ENCODE results near the gene BCAS1. TPM values are rescaled to one million over a fixed set of nuclear protein-coding genes. Genes with fewer than 3 reads are reported as not detected.

The BCAS1 gene
- 4.2 TPM for polyA plus RNA-seq (ENCODE audit: insufficient read length)
- long read RNA-seq, donor 1 = 0 reads
- long read RNA-seq, donor 2 = 0 reads
- long read RNA-seq, donor 3 = 0 reads
- long read RNA-seq, donor 4 = 0 reads
- long read RNA-seq, donor 5 = 0 reads
- long read RNA-seq, donor 6 = 0 reads
- long read RNA-seq, donor 7 = 0 reads
- long read RNA-seq, donor 8 = 0 reads

DNA sequence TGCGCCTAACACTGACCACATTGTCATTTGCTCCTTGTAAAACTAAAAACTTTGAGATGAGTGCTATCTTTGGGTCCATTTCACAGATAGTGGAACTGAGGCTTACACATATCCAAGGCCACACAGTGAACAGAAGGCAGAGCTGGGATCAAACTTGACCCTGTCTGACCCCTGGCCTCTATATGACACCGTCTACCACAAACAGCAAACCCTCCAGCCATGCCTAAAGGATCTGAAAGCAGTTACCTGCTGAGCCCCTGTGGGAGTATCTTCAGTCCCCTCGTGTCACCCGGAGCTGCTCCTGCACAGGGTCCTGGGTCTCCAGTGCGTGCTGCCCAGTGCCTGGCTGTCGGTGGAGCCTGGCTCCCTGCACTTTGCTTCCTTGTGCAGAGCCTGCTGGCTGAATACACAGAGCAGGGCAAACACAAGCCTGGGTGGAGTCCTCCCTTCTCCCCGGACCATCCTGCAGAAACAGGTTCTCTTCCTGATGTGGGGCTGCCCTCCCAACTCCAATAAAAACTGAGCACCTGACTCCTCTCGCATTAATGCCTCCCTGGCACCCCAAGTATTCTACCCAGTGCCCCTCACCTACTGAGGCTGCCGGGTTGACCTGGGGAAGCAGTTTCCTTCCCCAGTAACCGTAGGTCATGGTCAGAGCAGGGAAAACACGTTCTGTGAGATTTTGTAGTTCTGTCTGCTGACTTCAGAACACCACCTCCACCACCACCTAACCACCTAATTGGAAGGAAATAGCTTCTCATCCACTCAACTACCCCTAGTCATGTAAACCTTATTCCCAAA, at the start of gene BCAS1:
TSS of gene BCAS1 (minus strand) at position 408 of the 801 bp plus-strand sequence. CDS start 11,876 bp downstream, outside the sequence.
- no peak for DNase-seq

DNA sequence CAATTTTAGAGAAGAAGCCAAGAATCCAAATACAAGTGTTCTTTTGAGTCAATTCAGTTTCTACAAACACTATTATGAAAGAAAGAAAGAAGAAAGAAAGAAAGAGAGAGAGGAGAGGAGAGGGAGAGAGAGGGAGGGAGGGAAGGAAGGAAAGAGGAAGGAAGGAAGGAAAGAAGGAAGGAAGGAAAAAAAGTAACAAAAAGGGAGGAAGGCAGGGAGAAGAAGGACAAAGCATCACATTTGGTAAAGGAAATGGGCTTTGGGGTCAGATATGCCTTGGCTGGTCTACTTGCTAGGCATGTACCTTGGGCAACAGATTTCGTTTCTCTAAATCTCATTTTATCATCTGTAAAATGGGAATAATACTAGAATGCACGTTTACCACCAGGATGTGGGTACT, 49.4 kb upstream of the BCAS1 start:
- no peak for DNase-seq

DNA sequence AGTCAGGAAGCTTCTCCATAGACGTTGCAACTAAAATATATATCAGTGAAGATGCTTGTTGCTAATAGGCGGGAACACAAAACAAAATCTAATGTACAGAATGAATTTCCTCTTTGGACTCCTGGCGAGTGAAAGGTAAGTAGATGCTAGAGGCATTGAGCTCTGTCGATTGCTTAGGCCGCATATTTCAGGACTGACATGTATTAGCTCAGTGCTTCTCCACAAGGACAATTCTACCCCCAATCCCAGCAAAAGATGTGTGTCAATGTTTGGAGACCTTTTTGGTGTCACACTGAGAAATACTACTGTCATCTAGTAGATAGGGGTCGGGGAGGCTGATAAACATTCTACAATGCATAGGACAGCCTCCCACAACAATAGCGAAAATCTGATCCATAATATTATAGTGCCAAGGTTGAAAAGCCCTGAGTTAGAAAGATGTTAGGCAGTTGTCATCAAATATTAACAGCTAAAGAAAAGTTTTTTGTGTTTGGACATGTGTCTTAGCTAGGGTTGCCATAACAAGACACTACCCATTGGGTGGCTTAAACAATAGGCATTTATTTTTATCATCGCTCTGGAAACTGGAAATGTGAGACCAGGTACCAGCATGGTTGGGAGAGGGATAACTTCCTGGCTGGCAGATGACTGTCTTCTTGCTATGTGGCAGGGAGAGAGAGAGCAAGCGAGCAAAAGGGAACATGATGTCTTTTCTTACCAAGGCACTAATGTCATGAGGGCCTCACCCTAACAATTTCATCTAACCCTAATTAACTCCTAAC, 48.0 kb upstream of the BCAS1 start:
- DNase-seq = no peak

- no peak for DNase-seq
These were observed 46.3 kb upstream of the BCAS1 start for GRCh38 chr20:54116550-54117235.

DNA sequence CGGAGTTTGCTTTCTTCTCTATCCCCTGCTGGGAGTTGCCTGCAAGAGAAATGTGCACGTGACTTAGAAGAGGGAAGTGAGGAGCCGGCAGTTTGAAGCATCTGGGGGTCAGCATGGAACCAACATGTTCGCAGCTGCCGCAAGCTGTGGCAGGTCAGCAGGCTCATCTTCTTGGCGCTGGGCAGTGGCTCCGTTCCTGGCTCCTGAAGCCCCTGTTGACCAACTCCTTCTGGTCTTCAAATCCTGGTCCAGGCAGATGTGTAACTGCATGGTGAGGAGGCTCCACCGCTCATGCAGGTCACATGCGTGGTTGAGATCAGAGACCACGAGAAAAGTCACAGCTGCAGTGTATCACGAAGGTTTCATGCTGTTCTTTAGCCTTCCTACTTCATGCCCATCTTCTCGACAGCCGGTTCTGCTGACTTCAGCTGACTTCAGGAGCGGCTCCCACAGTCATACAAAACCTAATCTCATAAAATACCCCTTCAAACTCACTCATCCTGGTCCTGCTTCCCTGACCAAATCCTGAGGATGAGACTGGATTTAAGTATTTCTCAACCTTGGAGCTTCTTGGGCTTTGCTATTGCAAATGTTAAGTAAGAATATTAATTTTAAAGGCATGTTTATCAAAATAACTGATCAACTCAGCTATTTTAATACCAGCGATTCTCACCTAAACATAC, 44.9 kb upstream of the BCAS1 start:
- no peak for DNase-seq

DNA sequence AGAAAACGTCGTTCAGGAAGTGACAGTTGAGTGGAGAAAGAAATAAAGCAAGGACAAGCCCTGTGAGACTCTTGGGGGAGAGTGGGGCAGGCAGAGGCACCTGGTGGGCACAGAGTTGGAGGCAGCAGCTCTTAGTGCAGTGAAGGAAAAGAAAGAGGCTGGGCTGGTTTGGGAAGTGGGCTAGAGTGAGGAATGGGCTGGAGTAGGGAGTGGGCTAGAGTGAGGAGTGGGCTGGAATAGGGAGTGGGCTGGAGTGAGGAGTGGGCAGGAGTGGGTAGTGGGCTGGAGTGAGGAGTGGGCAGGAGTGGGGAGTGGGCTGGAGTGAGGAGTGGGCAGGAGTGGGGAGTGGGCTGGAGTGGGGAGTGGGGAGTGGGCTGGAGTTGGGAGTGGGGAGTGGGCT, 43.7 kb upstream of the BCAS1 start:
- no peak for DNase-seq

GRCh38 chr20:54113566-54113965, 43.2 kb upstream of the BCAS1 start:
- no peak for DNase-seq

DNA sequence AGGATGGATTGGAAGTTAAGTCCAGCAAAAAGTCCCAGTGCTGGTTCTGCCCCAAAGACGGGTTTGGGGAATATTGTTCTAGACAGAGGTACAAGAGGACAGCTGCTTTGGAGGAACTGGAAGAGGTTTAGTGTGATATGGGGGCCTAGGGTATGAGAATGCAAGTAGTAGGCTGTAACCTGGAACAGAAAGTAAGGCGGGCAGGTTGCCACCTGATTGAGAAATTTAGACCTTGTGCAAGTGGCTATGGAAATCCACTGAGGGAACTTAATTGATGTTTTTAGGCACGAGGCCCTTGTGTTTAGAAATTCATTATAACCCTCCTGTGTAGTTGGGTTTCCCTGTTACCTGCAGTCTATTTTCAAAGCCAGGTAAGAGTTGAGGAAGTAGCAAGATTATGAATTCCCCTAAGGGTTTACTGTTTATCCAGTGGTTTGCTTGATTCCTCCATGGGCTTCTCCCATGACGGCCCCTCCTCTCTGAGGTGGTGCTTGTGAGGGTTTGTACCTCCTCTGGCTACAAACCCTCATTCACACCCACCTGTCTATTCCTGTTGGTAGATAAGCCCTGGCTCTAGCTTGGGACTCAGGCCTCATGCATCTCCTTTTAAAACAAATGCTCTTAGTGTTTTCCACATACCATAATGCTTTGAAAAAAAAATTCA, 42.0 kb upstream of the BCAS1 start:
- no peak for DNase-seq

GRCh38 chr20:54111460-54111859, 41.1 kb upstream of the BCAS1 start:
- no peak for DNase-seq

- DNase-seq = no peak
These were observed 40.1 kb upstream of the BCAS1 start for GRCh38 chr20:54110457-54110856.

GRCh38 chr20:54110041-54110440, 39.6 kb upstream of the BCAS1 start:
- DNase-seq = no peak

DNA sequence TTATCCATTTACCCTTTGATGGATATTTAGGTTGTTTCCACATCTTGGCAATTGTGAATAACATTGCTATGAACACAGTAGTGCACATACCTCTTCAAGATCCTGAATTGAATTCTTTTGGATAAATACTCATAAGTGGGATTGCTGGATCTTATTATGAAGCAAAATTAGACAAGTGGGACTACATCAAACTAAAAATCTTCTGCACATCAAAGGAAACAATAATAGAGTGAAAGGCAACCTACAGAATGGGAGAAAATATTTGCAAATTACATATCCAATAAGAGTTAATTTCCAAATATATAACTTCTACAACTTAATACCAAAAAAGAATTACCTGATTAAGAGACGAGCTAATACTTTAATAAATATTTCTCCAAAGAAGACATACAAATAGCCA, 38.4 kb upstream of the BCAS1 start:
- DNase-seq = no peak

DNA sequence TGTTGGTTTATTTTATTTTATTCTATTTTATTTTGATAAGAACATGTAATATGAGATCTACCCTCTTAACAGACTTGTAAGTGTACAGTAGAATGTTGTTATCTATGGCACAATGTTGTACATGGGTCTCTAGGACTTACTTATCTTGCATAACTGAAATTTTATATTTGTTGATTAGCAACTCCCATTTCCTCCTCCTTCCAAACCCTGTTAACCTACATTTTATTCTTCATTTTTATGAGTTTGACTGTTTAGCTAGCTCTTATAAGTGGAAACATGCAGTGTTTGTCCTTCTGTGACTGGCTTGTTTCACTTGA, 37.9 kb upstream of the BCAS1 start:
- DNase-seq = no peak

GRCh38 chr20:54107600-54108325, 37.4 kb upstream of the BCAS1 start:
- no peak for DNase-seq

DNA sequence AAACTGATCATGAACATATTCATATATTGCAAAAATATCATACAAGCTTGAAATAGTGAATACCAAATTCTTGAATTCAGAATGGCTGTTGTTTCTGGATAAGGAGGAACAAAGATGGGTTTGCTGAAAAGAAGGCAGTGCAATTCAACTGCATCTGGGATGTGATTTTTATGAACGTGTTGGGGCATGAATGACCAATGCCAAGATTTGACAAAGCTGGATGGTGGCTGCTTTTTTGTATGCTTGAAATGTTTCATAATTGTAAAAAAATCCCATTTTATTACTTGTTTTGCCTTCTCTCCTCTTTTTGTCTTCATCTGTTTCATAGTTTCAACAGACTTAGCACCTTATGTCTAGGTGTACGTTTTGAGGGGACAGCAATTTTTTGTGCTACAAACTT, 36.8 kb upstream of the BCAS1 start:
- DNase-seq = no peak

DNA sequence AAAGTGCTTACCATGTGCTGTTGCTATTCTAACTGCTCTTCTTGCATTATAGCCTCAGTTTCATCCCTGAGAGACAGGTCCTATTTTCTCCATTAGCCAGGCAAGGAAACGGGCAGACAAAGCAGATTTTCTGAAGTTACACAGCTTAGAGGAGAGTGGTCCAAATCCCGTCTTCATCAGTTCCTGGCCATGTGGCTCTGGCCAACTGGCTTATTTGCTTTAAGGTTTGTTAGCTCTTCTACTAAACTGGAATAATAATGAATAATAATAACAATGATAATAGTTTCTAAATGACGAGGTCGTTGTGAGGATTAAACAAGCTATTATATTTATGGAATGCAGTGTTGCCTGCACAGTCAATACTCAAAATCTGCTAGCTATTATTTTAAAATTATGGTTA, 35.8 kb upstream of the BCAS1 start:
- no peak for DNase-seq

DNA sequence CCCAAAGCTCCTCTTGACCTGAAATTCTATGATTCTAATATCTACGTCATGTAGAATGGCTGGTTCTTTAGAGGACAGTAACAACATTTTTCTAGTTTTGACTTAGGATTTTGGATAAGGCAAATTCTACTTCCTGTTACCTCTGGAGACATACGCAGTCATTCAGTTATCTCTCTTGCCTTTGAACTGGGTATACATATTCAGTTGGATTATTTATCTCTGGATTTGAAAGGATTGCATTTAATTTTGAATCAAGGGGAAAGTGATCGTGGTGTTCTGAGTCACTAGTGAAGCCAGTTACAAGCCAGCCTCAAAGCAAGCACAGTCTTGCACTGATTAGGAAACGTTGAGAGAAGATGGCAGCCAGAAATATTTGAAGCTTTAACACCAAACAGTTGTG, 35.3 kb upstream of the BCAS1 start:
- DNase-seq = no peak

- DNase-seq = no peak
These were observed 34.4 kb upstream of the BCAS1 start for GRCh38 chr20:54104781-54105180.

DNA sequence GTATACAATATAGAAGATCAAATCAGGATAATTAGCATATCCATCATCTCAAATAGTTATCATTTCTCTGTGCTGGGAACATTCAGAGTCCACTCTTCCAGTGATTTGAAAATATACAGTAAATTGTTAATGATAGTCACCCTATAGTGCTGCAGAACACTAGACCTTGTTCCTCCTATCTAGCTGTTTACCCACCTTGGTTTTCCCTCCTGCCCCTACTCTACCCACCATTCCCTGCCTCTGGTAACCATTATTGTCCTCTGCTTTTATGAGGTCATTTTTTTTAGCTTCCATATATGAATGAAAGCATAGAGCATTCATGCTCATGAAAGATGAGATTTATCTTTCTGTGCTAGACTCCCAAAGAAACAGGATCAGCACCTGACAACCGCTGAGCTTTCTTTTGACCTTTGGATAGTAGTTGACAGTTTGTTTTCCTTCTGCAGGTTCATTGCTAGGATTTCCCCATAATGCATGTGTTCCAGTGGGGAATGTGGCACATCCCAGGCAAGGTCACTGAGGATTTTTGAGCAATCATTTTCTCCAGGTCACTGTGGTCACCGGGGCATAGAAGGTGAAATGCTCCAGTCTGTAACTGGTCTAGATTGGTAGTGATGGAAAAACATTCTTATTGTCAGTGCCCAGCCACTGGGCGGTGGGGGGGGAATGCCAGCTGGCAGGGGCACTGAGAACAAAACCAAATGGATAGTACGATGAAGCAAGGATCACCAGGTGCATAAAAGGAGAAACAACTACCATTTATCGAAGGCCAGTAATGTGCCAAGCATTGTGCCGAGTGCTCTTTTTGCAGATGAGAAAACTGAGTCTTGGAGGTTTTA, 33.6 kb upstream of the BCAS1 start:
- DNase-seq = no peak

Measured in left kidney (tissue), 8 donors.